Measurements from ENCODE around the gene POLH.

DNA sequence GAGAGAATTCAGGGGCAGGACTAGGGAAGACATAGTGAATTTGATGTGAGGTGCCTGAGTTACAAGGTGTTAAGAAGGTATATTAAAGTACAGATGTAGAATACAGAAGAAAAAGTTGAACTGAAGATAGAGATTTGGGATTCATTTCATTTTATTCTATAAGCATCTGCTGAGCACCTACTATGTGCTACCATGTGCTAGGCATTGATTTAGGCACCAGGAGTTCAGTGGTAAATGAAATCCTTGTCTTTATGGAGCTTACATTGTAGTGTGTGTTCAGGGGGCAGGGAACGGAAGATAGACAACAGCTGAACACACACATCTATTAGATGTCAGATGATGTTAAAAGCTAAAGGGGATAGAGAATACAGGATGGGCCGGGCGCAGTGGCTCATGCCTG is 71.6 kb downstream of the POLH start:
- TF ChIP-seq, protein P1, sequence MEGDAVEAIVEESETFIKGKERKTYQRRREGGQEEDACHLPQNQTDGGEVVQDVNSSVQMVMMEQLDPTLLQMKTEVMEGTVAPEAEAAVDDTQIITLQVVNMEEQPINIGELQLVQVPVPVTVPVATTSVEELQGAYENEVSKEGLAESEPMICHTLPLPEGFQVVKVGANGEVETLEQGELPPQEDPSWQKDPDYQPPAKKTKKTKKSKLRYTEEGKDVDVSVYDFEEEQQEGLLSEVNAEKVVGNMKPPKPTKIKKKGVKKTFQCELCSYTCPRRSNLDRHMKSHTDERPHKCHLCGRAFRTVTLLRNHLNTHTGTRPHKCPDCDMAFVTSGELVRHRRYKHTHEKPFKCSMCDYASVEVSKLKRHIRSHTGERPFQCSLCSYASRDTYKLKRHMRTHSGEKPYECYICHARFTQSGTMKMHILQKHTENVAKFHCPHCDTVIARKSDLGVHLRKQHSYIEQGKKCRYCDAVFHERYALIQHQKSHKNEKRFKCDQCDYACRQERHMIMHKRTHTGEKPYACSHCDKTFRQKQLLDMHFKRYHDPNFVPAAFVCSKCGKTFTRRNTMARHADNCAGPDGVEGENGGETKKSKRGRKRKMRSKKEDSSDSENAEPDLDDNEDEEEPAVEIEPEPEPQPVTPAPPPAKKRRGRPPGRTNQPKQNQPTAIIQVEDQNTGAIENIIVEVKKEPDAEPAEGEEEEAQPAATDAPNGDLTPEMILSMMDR (IDR thresholded peaks at IDR 0.05), result no peak
- no peak for TF ChIP-seq POLR2A (IDR thresholded peaks at IDR 0.05)
